A549 (cell line): ENCODE results near the gene DYNLT2.

Experiments used
- EP300 ChIP-seq, 2 experiments: fragments of >200 bp; sonication (Bioruptor Twin); formaldehyde crosslinking; IDR thresholded peaks; 2 replicates in 1 of 2; 3 replicates in 1 of 2; pipeline ENCODE4 v1.6.1; 2016 to 2017
- JUN ChIP-seq, 2 experiments: fragments of >200 bp; sonication (Bioruptor Twin); formaldehyde crosslinking; IDR thresholded peaks; 2 replicates in 1 of 2; 3 replicates in 1 of 2; pipeline ENCODE4 v1.6.1; 2016 to 2017
- MAZ ChIP-seq: fragments of 150-350 bp; IDR thresholded peaks from 2 replicates; pipeline ENCODE4 v1.6.1; 2014; ENCODE audit warnings: antibody characterized with exemption, low read depth, low read length, borderline replicate concordance
- POLR2A ChIP-seq: IDR thresholded peaks from 2 replicates; pipeline ENCODE4 v1.6.1; 2012; ENCODE audit warnings: mild to moderate bottlenecking, low read length
- SMC3 ChIP-seq: fragments of >200 bp; sonication (Bioruptor Twin); formaldehyde crosslinking; IDR thresholded peaks from 3 replicates; pipeline ENCODE4 v1.6.1; 2018; ENCODE audit warnings: inconsistent platforms
- ZNF302 ChIP-seq: fragments of 250-450 bp; sonication (Bioruptor Pico); IDR thresholded peaks from 2 replicates; pipeline ENCODE4 v1.9.0; 2021; ENCODE audit warnings: inconsistent platforms, mild to moderate bottlenecking, moderate library complexity
- TF ChIP-seq, protein P1 (sequence below): fragments of >200 bp; sonication (Bioruptor Twin); formaldehyde crosslinking; IDR thresholded peaks from 3 replicates; pipeline ENCODE4 v1.5.1; 2016

DNA sequence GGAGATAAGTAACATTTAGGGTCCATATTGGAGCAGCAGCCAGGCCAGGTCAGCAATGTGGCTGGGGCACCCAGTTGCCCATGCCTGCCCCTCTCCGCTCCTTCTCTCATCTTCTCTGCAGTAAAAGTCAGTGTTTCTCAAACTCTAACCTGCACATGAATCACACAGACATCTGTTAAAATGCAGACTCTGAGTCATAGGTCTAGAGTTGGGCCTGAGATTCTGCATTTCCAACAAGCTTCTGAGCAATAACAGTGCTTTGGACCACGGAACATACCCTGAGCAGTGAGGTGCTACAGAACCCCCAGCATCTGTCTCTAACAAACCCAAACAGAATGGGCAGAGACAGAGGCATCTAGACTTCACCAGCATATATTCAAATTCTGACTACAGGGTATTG, 37.2 kb downstream of the DYNLT2 start:
- TF ChIP-seq, protein P1, sequence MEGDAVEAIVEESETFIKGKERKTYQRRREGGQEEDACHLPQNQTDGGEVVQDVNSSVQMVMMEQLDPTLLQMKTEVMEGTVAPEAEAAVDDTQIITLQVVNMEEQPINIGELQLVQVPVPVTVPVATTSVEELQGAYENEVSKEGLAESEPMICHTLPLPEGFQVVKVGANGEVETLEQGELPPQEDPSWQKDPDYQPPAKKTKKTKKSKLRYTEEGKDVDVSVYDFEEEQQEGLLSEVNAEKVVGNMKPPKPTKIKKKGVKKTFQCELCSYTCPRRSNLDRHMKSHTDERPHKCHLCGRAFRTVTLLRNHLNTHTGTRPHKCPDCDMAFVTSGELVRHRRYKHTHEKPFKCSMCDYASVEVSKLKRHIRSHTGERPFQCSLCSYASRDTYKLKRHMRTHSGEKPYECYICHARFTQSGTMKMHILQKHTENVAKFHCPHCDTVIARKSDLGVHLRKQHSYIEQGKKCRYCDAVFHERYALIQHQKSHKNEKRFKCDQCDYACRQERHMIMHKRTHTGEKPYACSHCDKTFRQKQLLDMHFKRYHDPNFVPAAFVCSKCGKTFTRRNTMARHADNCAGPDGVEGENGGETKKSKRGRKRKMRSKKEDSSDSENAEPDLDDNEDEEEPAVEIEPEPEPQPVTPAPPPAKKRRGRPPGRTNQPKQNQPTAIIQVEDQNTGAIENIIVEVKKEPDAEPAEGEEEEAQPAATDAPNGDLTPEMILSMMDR = no peak
- TF ChIP-seq EP300 (IDR thresholded peaks at IDR 0.05) (no peak), POLR2A (no peak), JUN (IDR thresholded peaks at IDR 0.05) (no peak), ZNF302 (CRISPR knock-in tag) (no peak), SMC3 (no peak), MAZ (no peak)
